ENCODE data around the gene IKZF1.

GRCh38 chr7:50366311-50366710, 61.8 kb downstream of the IKZF1 start:
- TF ChIP-seq CTCF (IDR thresholded peaks at IDR 0.05 in 4 of 5, conservative IDR thresholded peaks at IDR 0.05 in 1 of 5) (no peak), POLR2A (IDR thresholded peaks at IDR 0.05) (no peak)
